HepG2 (cell line): ENCODE results near the gene KRTAP10-11. TPM values are rescaled to one million over a fixed set of nuclear protein-coding genes. Genes with fewer than 3 reads are reported as not detected.

ENCODE experiments used
- ATAC-seq: fragments of 200-7000 bp; cut with Tn5 transposase; 3 replicates; pipeline ENCODE4 v1.9.1; 2020; ENCODE audit warnings: mild to moderate bottlenecking, moderate library complexity
- BruUV-seq: library from RNA; stranded (reverse); fragments of 400-500 nt; replicated peaks from 2 replicates; lab custom pipeline; 2021; lab: Mats Ljungman, UMichigan
- CTCF ChIA-PET: fragments of 300-600 bp; formaldehyde crosslinking; extraction: SDS; loops from one replicate; lab custom pipeline; 2021; ENCODE audit warnings: low total read pairs, inconsistent platforms, low intra/inter-chr PET ratio; lab: Yijun Ruan, JAX
- POLR2A ChIA-PET: fragments of 350-600 bp; sonication (Branson Sonifier 250); formaldehyde crosslinking; loops from one replicate; lab custom pipeline; 2020; ENCODE audit warnings: antibody characterized with exemption, inconsistent platforms; lab: Yijun Ruan, JAX
- DNase-seq: peaks from one replicate; pipeline ENCODE4 v3.0.0-alpha.2; 2015; ENCODE audit warnings: low spot score
- FAIRE-seq: peaks from 3 replicates; lab custom pipeline; 2011; peaks lifted over from hg19 to GRCh38; lab: Jason Lieb, UNC
- H2AFZ ChIP-seq: one replicate; pipeline ENCODE4 v1.6.1; 2011; ENCODE audit warnings: low read length, inconsistent platforms
- H3K27ac ChIP-seq: fragments of 300-600 bp; 3 replicates; pipeline ENCODE4 v1.8.0; 2011; ENCODE audit warnings: mixed run types, mild to moderate bottlenecking, mixed read lengths, low read length, inconsistent platforms; ENCODE audit not compliant: insufficient read depth; ENCODE audit errors: extremely low read length
- H3K27me3 ChIP-seq, 2 experiments: fragments of 200-600 bp in 1 of 2; 2 replicates in 1 of 2; 3 replicates in 1 of 2; pipeline versions ENCODE4 v1.6.0 to v1.8.0; 2011; ENCODE audit warnings: low read length in 2 of 2, mild to moderate bottlenecking in 2 of 2, moderate library complexity in 2 of 2, inconsistent platforms in 1 of 2; ENCODE audit not compliant: insufficient read depth in 2 of 2, control insufficient read depth in 1 of 2
- H3K36me3 ChIP-seq, 2 experiments: fragments of 200-600 bp in 1 of 2; replicated peaks in 1 of 2; 2 replicates in 1 of 2; 3 replicates in 1 of 2; pipeline versions ENCODE4 v1.5.1 to v1.8.0; 2011; ENCODE audit warnings: low read length in 2 of 2, inconsistent platforms in 1 of 2; ENCODE audit not compliant: insufficient read depth in 2 of 2, control insufficient read depth in 1 of 2
- H3K4me1 ChIP-seq: 2 replicates; pipeline ENCODE4 v1.5.1; 2012; ENCODE audit warnings: low read length, inconsistent platforms; ENCODE audit not compliant: insufficient read depth
- H3K4me2 ChIP-seq: 2 replicates; pipeline ENCODE4 v1.6.0; 2011; ENCODE audit warnings: low read depth, low read length, inconsistent platforms
- H3K4me3 ChIP-seq, 3 experiments: fragments of 200-600 bp in 1 of 3; sonication (generic), shearing (Covaris generic) in 1 of 3; replicated peaks in 1 of 3; 2 replicates each; pipeline ENCODE4 v1.5.1; 2011 to 2016; ENCODE audit warnings: low read length in 3 of 3, inconsistent platforms in 2 of 3, low read depth in 2 of 3, mild to moderate bottlenecking in 2 of 3, control low read depth in 1 of 3, mixed read lengths in 1 of 3; ENCODE audit not compliant: insufficient read depth in 1 of 3
- H3K79me2 ChIP-seq: one replicate; pipeline ENCODE4 v1.6.1; 2011; ENCODE audit warnings: low read length, inconsistent platforms; ENCODE audit not compliant: insufficient read depth
- H3K9ac ChIP-seq: 2 replicates; pipeline ENCODE4 v1.6.0; 2011; ENCODE audit warnings: mild to moderate bottlenecking, low read depth, low read length, inconsistent platforms; ENCODE audit not compliant: insufficient read depth
- H3K9me3 ChIP-seq: 2 replicates; pipeline ENCODE4 v1.5.1; 2012; ENCODE audit warnings: mild to moderate bottlenecking, low read length
- H4K20me1 ChIP-seq: 2 replicates; pipeline ENCODE4 v1.6.0; 2011; ENCODE audit warnings: inconsistent platforms, mild to moderate bottlenecking, low read length, moderate library complexity; ENCODE audit not compliant: insufficient read depth
- ARNT ChIP-seq: fragments of 450-650 bp; IDR thresholded peaks from 2 replicates; pipeline ENCODE4 v1.6.1; 2017
- BCL6 ChIP-seq: IDR thresholded peaks from 2 replicates; pipeline ENCODE4 v1.6.1; 2016; ENCODE audit warnings: missing genetic modification reagents, missing compliant biosample characterization
- CHD2 ChIP-seq: IDR thresholded peaks from 2 replicates; pipeline ENCODE4 v1.6.1; 2011; ENCODE audit warnings: low read depth, low read length, improper control_type of control experiment
- GTF2F1 ChIP-seq: fragments of 150-350 bp; IDR thresholded peaks from 2 replicates; pipeline ENCODE4 v1.6.1; 2014; ENCODE audit warnings: low read length
- KDM1A ChIP-seq: IDR thresholded peaks from 2 replicates; pipeline ENCODE4 v1.6.1; 2016; ENCODE audit warnings: missing compliant biosample characterization
- MIXL1 ChIP-seq: IDR thresholded peaks from 2 replicates; pipeline ENCODE4 v1.6.1; 2016
- PLSCR1 ChIP-seq: sonication (generic); formaldehyde crosslinking; IDR thresholded peaks from 2 replicates; pipeline ENCODE4 v1.5.0; 2020; ENCODE audit warnings: missing genetic modification reagents, mild to moderate bottlenecking, borderline replicate concordance
- SMC3 ChIP-seq: IDR thresholded peaks from 2 replicates; pipeline ENCODE4 v1.6.1; 2011; ENCODE audit warnings: low read length, improper control_type of control experiment
- TBL1XR1 ChIP-seq: fragments of 150-350 bp; IDR thresholded peaks from 2 replicates; pipeline ENCODE4 v1.6.1; 2014; ENCODE audit warnings: borderline replicate concordance, low read length; ENCODE audit not compliant: partially characterized antibody
- TRAFD1 ChIP-seq: sonication (generic); formaldehyde crosslinking; IDR thresholded peaks from 2 replicates; pipeline ENCODE4 v1.5.1; 2020; ENCODE audit warnings: missing genetic modification reagents, mild to moderate bottlenecking, borderline replicate concordance
- ZNF597 ChIP-seq: sonication (generic); formaldehyde crosslinking; IDR thresholded peaks from 2 replicates; pipeline ENCODE4 v1.5.0; 2020; ENCODE audit warnings: missing genetic modification reagents
- WGBS: methylation state at CpG from one replicate; pipeline ENCODE4 v1.1.6; 2017; ENCODE audit warnings: low lambda C conversion rate; 5-methylcytosine and 5-hydroxymethylcytosine counted together
- in situ Hi-C: cut with HindIII; loops from 2 replicates; pipeline ENCODE4 v1.10.0; 2017; ENCODE audit warnings: low pct_unique_long_range_greater_than_20kb; ENCODE audit not compliant: extremely low pct_ligation_motif_present
- intact Hi-C: fragments of 100-400 bp; cut with micrococcal nuclease; formaldehyde crosslinking; loops from one replicate; pipeline ENCODE4 v1.10.0; 2022; ENCODE audit not compliant: unreplicated experiment
- polyA plus RNA-seq, 8 experiments: library from polyadenylated mRNA; depleted of rRNA in 3 of 8; stranded (reverse) in 7 of 8; unstranded in 1 of 8; fragments of >200 nt; fragmentation: Illumina TruSeq in 4 of 8; extraction: Trizol in 4 of 8; gene quantifications; 2 replicates each; pipeline versions ENCODE4 v1.2.1 to v1.2.3, GENCODE V29; 2011 to 2016; ENCODE audit warnings: low read depth in 4 of 8, missing spikeins in 1 of 8, mixed read lengths in 1 of 8; ENCODE audit not compliant: insufficient read depth in 1 of 8
- total RNA-seq, 5 experiments: library from RNA; depleted of rRNA; stranded (reverse); fragments of >200 nt; fragmentation: Illumina TruSeq; extraction: Trizol; gene quantifications; 2 replicates each; pipeline ENCODE4 v1.2.3, GENCODE V29; 2016; ENCODE audit warnings: low read depth in 1 of 5

KRTAP10-11 gene
- total and polyA plus RNA-seq, 2 of the 13 experiments (the other 11 are each of a cell fraction or from before 2014, with no cell fraction given) = not detected

- TF ChIP-seq TRAFD1 (CRISPR knock-in tag) (no peak), BCL6 (CRISPR knock-in tag) (no peak), PLSCR1 (no peak), GTF2F1 (no peak), SMC3 (no peak), MIXL1 (CRISPR knock-in tag) (no peak)
These were observed 40.0 kb downstream of the KRTAP10-11 start (continued) for GRCh38 chr21:44686000-44686781.

- Histone ChIP-seq H4K20me1 (no peaks in the 10 kb centered on the region), H3K79me2 (no peaks in the 10 kb centered on the region), H2AFZ (no peak overlapping the region), H3K9me3 (no peaks in the 10 kb centered on the region), H3K36me3 (no peaks in the 10 kb centered on the region), H3K4me3 (no peak overlapping the region), H3K4me1 (no peaks in the 10 kb centered on the region), H3K9ac (no peak overlapping the region), H3K27ac (no peak overlapping the region), H3K4me2 (no peak overlapping the region), H3K27me3 (peaks cover 1 to 32% of the 10 kb centered on the region in 2 experiments; a peak in 4 of 5 replicates)
- CTCF ChIA-PET = no interaction called here
- TF ChIP-seq KDM1A (CRISPR knock-in tag) (no peak), TBL1XR1 (no peak), ZNF597 (CRISPR knock-in tag) (no peak), ARNT (no peak), CHD2 (no peak)
- POLR2A ChIA-PET = no interaction called here
- no TSS peak for BruUV-seq
- intact Hi-C loops = no loop called here
- in situ Hi-C loops = no loop called here
- 69% methylated on average over 21 of the region's 25 CpGs for WGBS
- ATAC-seq (no peak), DNase-seq (no peak), FAIRE-seq (no peak)
These were observed 40.8 kb downstream of the KRTAP10-11 start for GRCh38 chr21:44686843-44687561.
